ENCODE data around the gene ITPR3. TPM values are rescaled to one million over a fixed set of nuclear protein-coding genes. Genes with fewer than 3 reads are reported as not detected.

Gene ITPR3
- 10 to 100 TPM; 39.7 to 89.5 TPM for total RNA-seq
- polyA plus RNA-seq, result 10 to 100 TPM; 36.7 to 49.1 TPM
- long read RNA-seq, donor 1, partial matches to known transcripts, result 38 of 38 reads
- long read RNA-seq, donor 1, other reads (novel, unspliced or antisense), result 0 of 38 reads
- long read RNA-seq, donor 2, partial matches to known transcripts, result 9 of 9 reads
- long read RNA-seq, donor 2, other reads (novel, unspliced or antisense), result 0 of 9 reads
- long read RNA-seq, donor 3, full-length matches to known transcripts, result 1 of 15 reads
- long read RNA-seq, donor 3, partial matches to known transcripts, result 14 of 15 reads
- long read RNA-seq, donor 3, other reads (novel, unspliced or antisense), result 0 of 15 reads
- long read RNA-seq, donor 4, partial matches to known transcripts, result 5 of 5 reads
- long read RNA-seq, donor 4, other reads (novel, unspliced or antisense), result 0 of 5 reads
- long read RNA-seq, donor 5, full-length matches to known transcripts, result 3 of 195 reads
- long read RNA-seq, donor 5, partial matches to known transcripts, result 38 of 195 reads
- long read RNA-seq, donor 5, other reads (novel, unspliced or antisense), result 154 of 195 reads

- H3K9ac ChIP-seq (ENCODE audit: insufficient read depth in 1 of 2, low read length in 2 of 2), result peak within 1 kb of the TSS; percentile 63 to 76
- no peaks in the 10 kb centered on the region for H3K9me3 ChIP-seq (ENCODE audit: control insufficient read depth in 4 of 4, insufficient read depth in 3 of 4, low read length in 3 of 4)
- TF ChIP-seq, protein P1, sequence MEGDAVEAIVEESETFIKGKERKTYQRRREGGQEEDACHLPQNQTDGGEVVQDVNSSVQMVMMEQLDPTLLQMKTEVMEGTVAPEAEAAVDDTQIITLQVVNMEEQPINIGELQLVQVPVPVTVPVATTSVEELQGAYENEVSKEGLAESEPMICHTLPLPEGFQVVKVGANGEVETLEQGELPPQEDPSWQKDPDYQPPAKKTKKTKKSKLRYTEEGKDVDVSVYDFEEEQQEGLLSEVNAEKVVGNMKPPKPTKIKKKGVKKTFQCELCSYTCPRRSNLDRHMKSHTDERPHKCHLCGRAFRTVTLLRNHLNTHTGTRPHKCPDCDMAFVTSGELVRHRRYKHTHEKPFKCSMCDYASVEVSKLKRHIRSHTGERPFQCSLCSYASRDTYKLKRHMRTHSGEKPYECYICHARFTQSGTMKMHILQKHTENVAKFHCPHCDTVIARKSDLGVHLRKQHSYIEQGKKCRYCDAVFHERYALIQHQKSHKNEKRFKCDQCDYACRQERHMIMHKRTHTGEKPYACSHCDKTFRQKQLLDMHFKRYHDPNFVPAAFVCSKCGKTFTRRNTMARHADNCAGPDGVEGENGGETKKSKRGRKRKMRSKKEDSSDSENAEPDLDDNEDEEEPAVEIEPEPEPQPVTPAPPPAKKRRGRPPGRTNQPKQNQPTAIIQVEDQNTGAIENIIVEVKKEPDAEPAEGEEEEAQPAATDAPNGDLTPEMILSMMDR (IDR thresholded peaks at IDR 0.05; ENCODE audit: control extremely low read depth, extremely low read depth), result no peak
- ATAC-seq (ENCODE audit: insufficient read depth, low FRiP score) (peak; percentile 76), DNase-seq (peak in 2 of 3 donors; percentile 74)
- peak within 1 kb of the TSS; percentile 64 for H3K4me3 ChIP-seq
- H3K27me3 ChIP-seq (ENCODE audit: control insufficient read depth in 3 of 3, insufficient read depth in 3 of 3, low read length in 2 of 3), result no peaks in the 10 kb centered on the region
- peaks cover 0 to 4% (median 1%) of the 10 kb centered on the region in 4 donors for H3K36me3 ChIP-seq (ENCODE audit: control insufficient read depth in 4 of 4, insufficient read depth in 4 of 4, low read length in 4 of 4)
- 0 to 1% methylated on average over 72 to 99 of the region's 99 CpGs for WGBS, 2 donors
- H3K27ac ChIP-seq (ENCODE audit: low read depth in 1 of 2, low read length in 1 of 2), result peak within 1 kb of the TSS; percentile 90 to 96
- H3K4me1 ChIP-seq (ENCODE audit: control insufficient read depth in 5 of 5, insufficient read depth in 5 of 5, low read length in 5 of 5), result peaks cover 0 to 36% (median 6%) of the 10 kb centered on the region in 5 donors
These were observed at the start of gene ITPR3 for GRCh38 chr6:33620856-33621710. Gene ITPR3, plus strand, starts transcription at chr6:33621322. Its CDS starts 281 bp downstream, at chr6:33621603.

- TF ChIP-seq, protein P1 (IDR thresholded peaks at IDR 0.05; ENCODE audit: control extremely low read depth, extremely low read depth), result no peak
- Histone ChIP-seq H3K4me3 (peak overlapping the region; percentile 36), H3K27me3 (ENCODE audit: control insufficient read depth in 3 of 3, insufficient read depth in 3 of 3, low read length in 2 of 3) (no peaks in the 10 kb centered on the region), H3K27ac (ENCODE audit: low read depth in 1 of 2, low read length in 1 of 2) (peak overlapping the region; percentile 82 to 85), H3K9ac (ENCODE audit: insufficient read depth in 1 of 2, low read length in 2 of 2) (peak overlapping the region; percentile 77 to 87), H3K36me3 (ENCODE audit: control insufficient read depth in 4 of 4, insufficient read depth in 4 of 4, low read length in 4 of 4) (peaks cover 10 to 24% (median 12%) of the 10 kb centered on the region in 4 donors), H3K4me1 (ENCODE audit: control insufficient read depth in 5 of 5, insufficient read depth in 5 of 5, low read length in 5 of 5) (peaks cover 0 to 8% (median 0%) of the 10 kb centered on the region in 5 donors), H3K9me3 (ENCODE audit: control insufficient read depth in 4 of 4, insufficient read depth in 3 of 4, low read length in 3 of 4) (no peaks in the 10 kb centered on the region)
- ATAC-seq (ENCODE audit: insufficient read depth, low FRiP score) (no peak), DNase-seq (no peak)
- 59 to 62% methylated on average over 11 of the region's 11 CpGs for WGBS, 2 donors
These were observed 49.3 kb upstream of the ITPR3 start for GRCh38 chr6:33571637-33572316.

DNA sequence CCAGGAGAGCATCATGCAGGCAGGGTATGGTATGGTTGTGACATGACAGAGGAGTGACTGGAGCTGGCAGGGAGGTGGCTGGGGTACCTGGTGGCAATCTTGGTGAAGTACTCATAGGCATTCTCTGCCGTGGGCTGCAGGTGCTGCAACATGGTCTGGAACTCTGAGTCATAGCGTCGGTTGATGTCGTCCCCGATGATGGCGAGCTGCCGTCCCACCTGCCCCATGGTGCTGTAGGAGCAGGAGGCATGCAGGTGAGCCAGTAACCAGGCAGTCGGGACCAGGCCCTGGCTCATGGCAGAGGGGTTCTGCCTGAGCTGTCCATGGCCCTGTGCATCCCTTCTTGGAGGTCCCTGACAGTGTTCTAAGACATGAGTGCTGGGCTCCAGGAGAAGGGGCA lies 45.9 kb upstream of the ITPR3 start:
- Histone ChIP-seq H3K9me3 (ENCODE audit: control insufficient read depth in 4 of 4, insufficient read depth in 3 of 4, low read length in 3 of 4) (no peaks in the 10 kb centered on the region), H3K9ac (ENCODE audit: insufficient read depth in 1 of 2, low read length in 2 of 2) (no peak overlapping the region), H3K4me3 (no peak overlapping the region), H3K4me1 (ENCODE audit: control insufficient read depth in 5 of 5, insufficient read depth in 5 of 5, low read length in 5 of 5) (peaks cover 0 to 15% (median 11%) of the 10 kb centered on the region in 5 donors), H3K36me3 (ENCODE audit: control insufficient read depth in 4 of 4, insufficient read depth in 4 of 4, low read length in 4 of 4) (peaks cover 10 to 33% (median 12%) of the 10 kb centered on the region in 4 donors), H3K27me3 (ENCODE audit: control insufficient read depth in 3 of 3, insufficient read depth in 3 of 3, low read length in 2 of 3) (no peaks in the 10 kb centered on the region), H3K27ac (ENCODE audit: low read depth in 1 of 2, low read length in 1 of 2) (no peak overlapping the region)
- TF ChIP-seq, protein P1 (IDR thresholded peaks at IDR 0.05; ENCODE audit: control extremely low read depth, extremely low read depth), result no peak
- 94 to 95% methylated on average over 8 of the region's 8 CpGs for WGBS, 2 donors
- DNase-seq (no peak), ATAC-seq (ENCODE audit: insufficient read depth, low FRiP score) (no peak)
